Measurements from ENCODE around the gene COQ5. TPM values are rescaled to one million over a fixed set of nuclear protein-coding genes. Genes with fewer than 3 reads are reported as not detected.

The COQ5 gene
- total RNA-seq, 1 experiment from 2014 or later, result 34.1 TPM

- TF ChIP-seq CBX3 (IDR thresholded peaks at IDR 0.05; ENCODE audit: low read depth) (no peak), EZH2phosphoT487 (IDR thresholded peaks at IDR 0.05; ENCODE audit: borderline replicate concordance) (no peak), RAD21 (IDR thresholded peaks at IDR 0.05; ENCODE audit: low read depth) (no peak), POLR2AphosphoS5 (IDR thresholded peaks at IDR 0.05; ENCODE audit: low read depth, low read length) (peak; percentile 94)
Measured at GRCh38 chr12:120469450-120470149, 59.4 kb downstream of the COQ5 start, which contains the start of gene SRSF9 (continued).

GRCh38 chr12:120468821-120469449 lies 60.0 kb downstream of the COQ5 start:
- peaks cover 26 to 54% of the 10 kb centered on the region in 2 experiments for H3K4me1 ChIP-seq (ENCODE audit: control insufficient read depth in 1 of 2, insufficient read depth in 2 of 2, low read length in 2 of 2)
- H3K27me3 ChIP-seq (ENCODE audit: insufficient read depth, low read length), result no peaks in the 10 kb centered on the region
- intact Hi-C loops (cut with micrococcal nuclease), result loop anchor here (5.0 kb wide), 1 partner anchor 132 kb away; no protein-coding TSS in a partner anchor
- ChIA-PET RAD21 (ENCODE audit: low non-redundant PET in 1 of 2, low total read pairs in 2 of 2, uncharacterized antibody in 2 of 2, unreplicated experiment in 2 of 2) (no interaction called here), POLR2A (interaction anchor here (0.7 to 2.5 kb wide), 6 partner anchors 9 to 268 kb away, joined by 3 to 12 read pairs (median 4); partner anchors contain the start of genes DYNLL1 and RPLP0), CTCF (interaction anchor here (0.9 to 3.2 kb wide), 2 partner anchors 12 to 133 kb away, joined by 3 to 25 read pairs; no protein-coding TSS in a partner anchor)
- no peaks in the 10 kb centered on the region for H3K9me3 ChIP-seq (ENCODE audit: control insufficient read depth in 1 of 2, insufficient read depth in 1 of 2, low read depth in 1 of 2, low read length in 2 of 2)
- TF ChIP-seq SIN3A (IDR thresholded peaks at IDR 0.05; ENCODE audit: low read depth) (no peak), CTCF (IDR thresholded peaks at IDR 0.05 in 2 of 3, conservative IDR thresholded peaks at IDR 0.05 in 1 of 3; ENCODE audit: borderline replicate concordance in 1 of 3, insufficient read depth in 1 of 3, low read depth in 2 of 3, low read length in 2 of 3) (no peak), EZH2phosphoT487 (IDR thresholded peaks at IDR 0.05; ENCODE audit: borderline replicate concordance) (no peak), TCF7L2 (IDR thresholded peaks at IDR 0.05; ENCODE audit: borderline replicate concordance, extremely low read depth, insufficient read depth, insufficient read length) (no peak), RAD21 (IDR thresholded peaks at IDR 0.05; ENCODE audit: low read depth) (no peak), EZH2 (IDR thresholded peaks at IDR 0.05) (no peak), FOSL1 (IDR thresholded peaks at IDR 0.05; ENCODE audit: low read depth) (no peak), MAX (IDR thresholded peaks at IDR 0.05) (no peak), ZFX (IDR thresholded peaks at IDR 0.05) (no peak; the same call in 1 of the 2 replicates), POLR2A (IDR thresholded peaks at IDR 0.05; ENCODE audit: borderline replicate concordance, extremely low read depth, insufficient read depth, insufficient read length) (no peak), ATF3 (IDR thresholded peaks at IDR 0.05) (no peak), JUND (IDR thresholded peaks at IDR 0.05) (no peak), ZNF274 (IDR thresholded peaks at IDR 0.05; ENCODE audit: low read depth, low read length) (no peak), YY1 (IDR thresholded peaks at IDR 0.05; ENCODE audit: extremely low read depth, insufficient replicate concordance, low read depth, low read length) (no peak)
- H2AFZ ChIP-seq (ENCODE audit: low read depth, low read length, poor library complexity, severe bottlenecking), result no peak overlapping the region
- peaks cover 75% of the 10 kb centered on the region for H3K79me2 ChIP-seq (ENCODE audit: insufficient read depth, low read length)
- DNase-seq (ENCODE audit: low read depth, low spot score) (no peak), ATAC-seq (peak; percentile 24)
- peak overlapping the region; percentile 97 for H3K27ac ChIP-seq (ENCODE audit: low read depth, low read length)
- no peaks in the 10 kb centered on the region for H3K9me2 ChIP-seq (ENCODE audit: insufficient read depth)
- no TSS peak for BruUV-seq (replicated peaks)
- peak overlapping the region; percentile 95 for H3K9ac ChIP-seq (ENCODE audit: low read length)
- H3K4me3 ChIP-seq (replicated peaks in 1 of 2; ENCODE audit: low read depth in 1 of 2, low read length in 2 of 2), result peak overlapping the region; percentile 80 to 89
- peaks cover 29% of the 10 kb centered on the region; the same call in 1 of the 2 replicates for H4K20me1 ChIP-seq (ENCODE audit: insufficient read depth)
- H3K4me2 ChIP-seq (ENCODE audit: low read length), result peak overlapping the region; percentile 91
- peaks cover 25 to 26% of the 10 kb centered on the region in 2 experiments for H3K36me3 ChIP-seq (ENCODE audit: control insufficient read depth in 1 of 2, insufficient read depth in 2 of 2, low read length in 2 of 2)
